MM.1S (cell line): ENCODE results near the gene DGKI.

Source experiments
- DNase-seq: peaks from one replicate; pipeline ENCODE4 v3.0.0-alpha.2; 2015
- H2AFZ ChIP-seq: fragments of 300-600 bp; sonication (generic); 2 replicates; pipeline ENCODE4 v1.6.0; 2016; ENCODE audit warnings: antibody characterized with exemption, low read length
- H3F3A ChIP-seq: fragments of 300-600 bp; sonication (generic); 2 replicates; pipeline ENCODE4 v1.6.1; 2016; ENCODE audit warnings: mild to moderate bottlenecking, antibody characterized with exemption, low read length, moderate library complexity, mixed read lengths; ENCODE audit not compliant: insufficient read depth
- H3K27ac ChIP-seq: fragments of 300-600 bp; sonication (generic); 2 replicates; pipeline ENCODE4 v1.5.1; 2016; ENCODE audit warnings: mild to moderate bottlenecking, low read length
- H3K27me3 ChIP-seq: fragments of 300-600 bp; sonication (generic); replicated peaks from 2 replicates; pipeline ENCODE4 v1.6.0; 2016; ENCODE audit warnings: low read length; ENCODE audit not compliant: insufficient read depth
- H3K36me3 ChIP-seq: fragments of 300-600 bp; sonication (generic); replicated peaks from 2 replicates; pipeline ENCODE4 v1.6.1; 2016; ENCODE audit warnings: mild to moderate bottlenecking, low read length, mixed read lengths; ENCODE audit not compliant: insufficient read depth
- H3K4me1 ChIP-seq: fragments of 300-600 bp; sonication (generic); 2 replicates; pipeline ENCODE4 v1.6.1; 2016; ENCODE audit warnings: low read length, mixed read lengths
- H3K4me2 ChIP-seq: fragments of 300-600 bp; sonication (generic); 2 replicates; pipeline ENCODE4 v1.6.0; 2016; ENCODE audit warnings: low read depth, low read length
- H3K4me3 ChIP-seq: fragments of 300-600 bp; sonication (generic); 2 replicates; pipeline ENCODE4 v1.5.1; 2016; ENCODE audit warnings: low read length, mixed read lengths
- H3K79me2 ChIP-seq: fragments of 300-600 bp; sonication (generic); 2 replicates; pipeline ENCODE4 v1.6.1; 2016; ENCODE audit warnings: mixed run types, low read length, mixed read lengths
- H3K9ac ChIP-seq: fragments of 300-600 bp; sonication (generic); 2 replicates; pipeline ENCODE4 v1.6.1; 2016; ENCODE audit warnings: low read length, mixed read lengths
- H3K9me2 ChIP-seq: fragments of 300-600 bp; sonication (generic); replicated peaks from 2 replicates; pipeline ENCODE4 v1.6.1; 2016; ENCODE audit warnings: mild to moderate bottlenecking, low read length, mixed read lengths; ENCODE audit not compliant: insufficient read depth
- H3K9me3 ChIP-seq: fragments of 300-600 bp; sonication (generic); replicated peaks from 2 replicates; pipeline ENCODE4 v1.6.1; 2016; ENCODE audit warnings: mild to moderate bottlenecking, low read length, mixed read lengths; ENCODE audit not compliant: insufficient read depth
- H4K20me1 ChIP-seq: fragments of 300-600 bp; sonication (generic); 2 replicates; pipeline ENCODE4 v1.6.1; 2016; ENCODE audit warnings: mild to moderate bottlenecking, low read length, moderate library complexity, mixed read lengths; ENCODE audit not compliant: insufficient read depth
- EZH2 ChIP-seq: fragments of 300-600 bp; sonication (generic); optimal IDR thresholded peaks from 2 replicates; pipeline ENCODE3; 2017; ENCODE audit warnings: low read depth, mild to moderate bottlenecking, antibody characterized with exemption, low read length, mixed read lengths
- EZH2phosphoT487 ChIP-seq: fragments of 300-600 bp; sonication (generic); IDR thresholded peaks from 2 replicates; pipeline ENCODE4 v1.6.1; 2018; ENCODE audit warnings: antibody characterized with exemption, low read length
- TF ChIP-seq, protein P1 (sequence below): fragments of 300-600 bp; sonication (generic); IDR thresholded peaks from 2 replicates; pipeline ENCODE4 v1.5.1; 2016; ENCODE audit warnings: antibody characterized with exemption, low read length, mixed read lengths

The DGKI gene

DNA sequence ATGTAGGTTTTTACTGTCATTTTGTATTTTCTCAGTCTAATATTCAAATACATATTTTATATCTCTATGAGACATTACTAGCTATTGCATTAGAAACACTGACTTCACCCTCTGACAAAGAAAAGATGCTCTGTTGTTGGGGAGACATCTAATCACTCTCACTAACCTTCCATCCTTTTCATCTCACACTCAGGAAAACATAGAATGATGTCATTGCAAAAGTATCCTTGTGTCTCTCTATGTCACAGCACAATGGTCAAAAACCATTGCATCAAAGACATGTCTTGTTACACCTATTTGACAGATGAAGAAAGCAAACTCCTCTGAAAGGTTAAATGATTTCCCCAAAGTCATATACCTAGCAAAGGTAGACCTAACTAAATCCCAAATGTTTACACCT is 272.0 kb downstream of the DGKI start:
- TF ChIP-seq EZH2, result no peak
- TF ChIP-seq, protein P1, sequence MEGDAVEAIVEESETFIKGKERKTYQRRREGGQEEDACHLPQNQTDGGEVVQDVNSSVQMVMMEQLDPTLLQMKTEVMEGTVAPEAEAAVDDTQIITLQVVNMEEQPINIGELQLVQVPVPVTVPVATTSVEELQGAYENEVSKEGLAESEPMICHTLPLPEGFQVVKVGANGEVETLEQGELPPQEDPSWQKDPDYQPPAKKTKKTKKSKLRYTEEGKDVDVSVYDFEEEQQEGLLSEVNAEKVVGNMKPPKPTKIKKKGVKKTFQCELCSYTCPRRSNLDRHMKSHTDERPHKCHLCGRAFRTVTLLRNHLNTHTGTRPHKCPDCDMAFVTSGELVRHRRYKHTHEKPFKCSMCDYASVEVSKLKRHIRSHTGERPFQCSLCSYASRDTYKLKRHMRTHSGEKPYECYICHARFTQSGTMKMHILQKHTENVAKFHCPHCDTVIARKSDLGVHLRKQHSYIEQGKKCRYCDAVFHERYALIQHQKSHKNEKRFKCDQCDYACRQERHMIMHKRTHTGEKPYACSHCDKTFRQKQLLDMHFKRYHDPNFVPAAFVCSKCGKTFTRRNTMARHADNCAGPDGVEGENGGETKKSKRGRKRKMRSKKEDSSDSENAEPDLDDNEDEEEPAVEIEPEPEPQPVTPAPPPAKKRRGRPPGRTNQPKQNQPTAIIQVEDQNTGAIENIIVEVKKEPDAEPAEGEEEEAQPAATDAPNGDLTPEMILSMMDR, result no peak
- TF ChIP-seq EZH2phosphoT487, result no peak
- Histone ChIP-seq H3K4me1 (no peaks in the 10 kb centered on the region), H3K9ac (no peak overlapping the region), H3K4me2 (no peak overlapping the region), H3K27me3 (no peaks in the 10 kb centered on the region), H3K9me2 (no peaks in the 10 kb centered on the region), H3K36me3 (no peaks in the 10 kb centered on the region), H3K4me3 (no peak overlapping the region), H3K27ac (no peak overlapping the region), H4K20me1 (no peaks in the 10 kb centered on the region), H3K9me3 (no peaks in the 10 kb centered on the region), H3K79me2 (no peaks in the 10 kb centered on the region), H3F3A (no peaks in the 10 kb centered on the region), H2AFZ (no peak overlapping the region)
- DNase-seq, result no peak

GRCh38 chr7:137572056-137572784 is 274.6 kb downstream of the DGKI start:
- H3K9me2 ChIP-seq, result no peaks in the 10 kb centered on the region

DNA sequence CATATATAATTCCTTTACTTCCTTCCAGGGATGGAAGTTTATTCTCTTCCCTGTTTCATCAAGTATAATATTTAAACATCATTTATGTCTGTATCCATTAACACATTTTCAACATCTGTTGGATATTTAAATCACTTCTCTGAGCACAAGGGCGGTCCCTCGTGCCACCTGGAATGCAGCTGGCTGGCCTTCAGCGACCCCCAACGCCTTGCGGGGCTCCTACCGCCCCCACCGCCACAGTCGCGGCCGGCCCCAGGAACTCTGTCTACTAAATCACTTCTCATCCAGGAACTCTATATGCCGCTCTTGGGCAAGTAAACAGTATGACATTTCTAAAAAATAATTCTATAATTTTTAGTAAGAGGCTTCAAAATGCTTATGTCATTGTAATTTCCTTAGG is 282.1 kb downstream of the DGKI start:
- Histone ChIP-seq H3K36me3 (no peaks in the 10 kb centered on the region), H3K4me1 (no peaks in the 10 kb centered on the region), H3K9me2 (no peaks in the 10 kb centered on the region; the same call in 1 of the 2 replicates), H4K20me1 (no peaks in the 10 kb centered on the region), H2AFZ (no peak overlapping the region), H3F3A (no peaks in the 10 kb centered on the region), H3K27me3 (no peaks in the 10 kb centered on the region), H3K4me2 (no peak overlapping the region), H3K9me3 (no peaks in the 10 kb centered on the region), H3K27ac (no peak overlapping the region), H3K9ac (no peak overlapping the region), H3K4me3 (no peak overlapping the region), H3K79me2 (no peaks in the 10 kb centered on the region)
- TF ChIP-seq, protein P1, result no peak
- no peak for TF ChIP-seq EZH2
- DNase-seq, result no peak

More at GRCh38 chr7:137572056-137572784, 274.6 kb downstream of the DGKI start:
- no peaks in the 10 kb centered on the region for H3K27me3 ChIP-seq
- no peaks in the 10 kb centered on the region for H3K36me3 ChIP-seq
- H3K9me3 ChIP-seq, result no peaks in the 10 kb centered on the region
- H3K79me2 ChIP-seq, result no peaks in the 10 kb centered on the region
- no peaks in the 10 kb centered on the region for H3F3A ChIP-seq
- no peak overlapping the region for H3K27ac ChIP-seq
- H3K9ac ChIP-seq, result no peak overlapping the region
- no peak overlapping the region for H3K4me2 ChIP-seq
- no peaks in the 10 kb centered on the region for H3K4me1 ChIP-seq
- DNase-seq, result no peak
- H3K4me3 ChIP-seq, result no peak overlapping the region
- no peaks in the 10 kb centered on the region for H4K20me1 ChIP-seq
- H2AFZ ChIP-seq, result no peak overlapping the region
- TF ChIP-seq EZH2phosphoT487, result no peak
- TF ChIP-seq, protein P1, result no peak
- TF ChIP-seq EZH2, result no peak
